NCI-H1105 treated with DMSO at 0.1 percent for 48 hours (cell line): ENCODE measurements around the gene FAM228A.
"Not testable (repeated sequence)": the region's sequence is repeated elsewhere in the genome, so short reads cannot be mapped to it uniquely, and the experiment has no call there.

Experiments used
- DNase-seq: peaks from one replicate; lab custom pipeline; 2025; lab: John Stamatoyannopoulos, UW

The FAM228A gene

GRCh38 chr2:24191156-24191555 lies 16.3 kb downstream of the FAM228A start:
- DNase-seq, result no peak

DNA sequence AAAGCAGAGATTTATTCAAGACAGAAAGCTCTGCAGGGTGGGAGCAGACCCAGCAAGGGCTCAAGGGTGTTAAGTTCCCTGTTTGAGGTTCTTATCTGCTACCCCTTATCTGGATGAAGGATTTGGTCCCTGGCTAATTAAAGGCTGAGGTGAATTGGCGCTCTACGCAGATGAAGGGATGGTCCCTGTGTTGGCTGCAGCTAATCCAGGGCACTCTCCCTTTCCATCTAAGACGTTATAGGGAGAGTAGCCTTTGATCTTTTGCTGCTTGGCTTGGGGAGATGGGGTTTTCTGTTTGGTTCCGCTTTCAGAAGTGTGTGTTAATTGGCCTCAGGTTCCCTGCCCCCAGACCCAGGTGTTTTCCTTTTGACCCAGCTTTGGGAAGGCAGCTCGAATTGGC lies 17.0 kb downstream of the FAM228A start:
- no peak for DNase-seq

DNA sequence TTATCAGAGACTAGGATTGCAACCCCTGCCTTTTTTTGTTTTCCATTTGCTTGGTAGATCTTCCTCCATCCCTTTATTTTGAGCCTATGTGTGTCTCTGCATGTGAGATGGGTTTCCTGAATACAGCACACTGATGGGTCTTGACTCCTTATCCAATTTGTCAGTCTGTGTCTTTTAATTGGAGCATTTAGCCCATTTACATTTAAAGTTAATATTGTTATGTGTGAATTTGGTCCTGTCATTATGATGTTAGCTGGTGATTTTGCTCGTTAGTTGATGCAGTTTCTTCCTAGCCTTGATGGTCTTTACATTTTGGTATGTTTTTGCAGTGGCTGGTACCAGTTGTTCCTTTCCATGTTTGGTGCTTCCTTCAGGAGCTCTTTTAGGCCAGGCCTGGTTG lies 22.4 kb downstream of the FAM228A start:
- not testable (repeated sequence) for DNase-seq

GRCh38 chr2:24199968-24200590 lies 25.2 kb downstream of the FAM228A start:
- no peak for DNase-seq

DNA sequence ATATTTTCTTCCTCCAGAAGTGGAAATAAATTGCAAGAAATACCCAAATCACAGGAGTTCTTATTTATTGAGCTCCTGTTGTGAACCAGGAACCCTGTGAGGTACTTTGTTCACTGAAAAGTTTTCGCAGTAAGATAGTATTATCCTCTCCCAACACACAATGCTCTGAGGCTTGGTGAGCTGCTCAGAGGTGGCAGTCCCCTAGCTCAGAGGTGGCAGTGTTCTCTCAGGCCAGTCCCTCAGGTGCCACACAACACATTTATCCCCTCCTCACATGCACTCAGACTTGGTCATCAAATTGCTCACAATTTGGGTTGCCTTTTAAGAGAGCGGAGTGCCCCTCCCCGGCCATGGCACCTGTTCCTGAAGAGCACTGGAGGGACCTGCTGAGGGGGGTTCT lies 25.9 kb downstream of the FAM228A start:
- DNase-seq, result no peak

DNA sequence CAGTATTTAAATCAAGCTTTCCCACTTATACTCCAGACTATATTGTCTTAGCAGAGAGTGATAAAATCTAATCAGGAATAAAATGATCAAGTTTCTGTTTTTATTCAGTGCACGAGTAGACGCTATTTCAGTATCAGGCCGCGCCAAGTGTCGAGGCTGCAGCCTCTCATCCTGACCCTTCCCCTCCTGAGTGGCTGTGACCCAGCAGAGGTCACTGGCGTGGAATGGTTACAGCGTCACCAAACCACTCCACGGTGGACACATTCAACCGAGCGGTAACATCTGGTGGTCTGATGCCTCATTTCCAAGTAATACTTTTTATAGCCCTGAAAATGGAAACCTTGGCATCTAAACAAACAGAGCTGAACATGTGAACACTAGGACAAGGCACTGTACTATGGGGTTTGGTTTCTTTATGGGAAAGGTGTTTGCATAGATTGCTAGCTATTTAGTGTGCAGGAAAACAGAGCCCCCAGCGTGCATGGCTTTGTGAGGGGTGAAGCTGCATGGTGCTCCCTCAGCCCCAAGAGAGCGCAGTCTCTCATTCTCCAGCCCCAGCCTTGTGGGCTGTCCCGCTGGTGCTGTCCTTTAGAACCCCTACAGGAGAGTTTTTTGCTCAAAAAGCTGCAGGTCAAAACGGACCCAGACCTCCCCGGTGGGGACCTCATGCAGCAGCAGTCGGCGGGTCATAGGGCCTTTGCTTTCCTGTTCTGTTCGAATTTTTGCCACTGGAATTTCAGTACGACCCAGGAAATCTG lies 28.4 kb downstream of the FAM228A start:
- no peak for DNase-seq

DNA sequence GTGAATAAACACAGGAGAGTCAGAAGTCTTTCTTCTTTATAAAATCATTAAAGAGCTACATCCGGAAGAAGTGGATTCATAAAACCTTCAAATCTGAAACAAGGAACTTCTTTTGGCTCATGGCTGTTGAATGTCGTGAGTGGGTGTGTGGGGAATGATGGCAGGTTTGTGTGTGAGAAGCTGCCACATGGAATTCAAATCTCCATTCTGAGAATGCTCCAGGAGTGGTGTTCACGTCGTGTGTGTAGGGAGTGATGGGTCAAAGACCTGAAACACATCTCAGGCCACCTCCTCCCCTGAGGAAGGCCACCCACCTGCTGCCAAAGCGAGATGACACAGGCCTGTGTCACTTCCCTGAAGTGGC lies 28.9 kb downstream of the FAM228A start:
- DNase-seq, result no peak

DNA sequence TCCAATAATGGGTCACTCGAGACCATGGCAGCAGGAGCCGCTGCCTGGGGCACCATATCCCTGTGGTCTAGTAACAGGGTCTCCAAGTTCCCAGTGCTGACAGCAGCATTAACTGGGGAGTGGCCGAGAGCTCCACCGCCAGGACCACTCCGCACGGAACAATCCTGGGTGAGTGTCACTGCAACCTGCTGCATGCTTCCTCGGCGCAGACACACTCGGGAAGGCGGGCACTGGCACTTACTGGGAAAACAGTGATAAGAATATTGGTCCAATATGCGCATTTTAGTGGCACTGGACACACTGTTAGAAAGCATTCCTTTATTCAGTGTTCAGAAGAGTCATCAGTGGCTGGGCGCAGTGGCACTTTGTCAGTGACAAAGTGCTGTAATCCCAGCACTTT lies 29.7 kb downstream of the FAM228A start:
- DNase-seq, result no peak

- no peak for DNase-seq
Measured at GRCh38 chr2:24205131-24205530, 30.3 kb downstream of the FAM228A start.

DNA sequence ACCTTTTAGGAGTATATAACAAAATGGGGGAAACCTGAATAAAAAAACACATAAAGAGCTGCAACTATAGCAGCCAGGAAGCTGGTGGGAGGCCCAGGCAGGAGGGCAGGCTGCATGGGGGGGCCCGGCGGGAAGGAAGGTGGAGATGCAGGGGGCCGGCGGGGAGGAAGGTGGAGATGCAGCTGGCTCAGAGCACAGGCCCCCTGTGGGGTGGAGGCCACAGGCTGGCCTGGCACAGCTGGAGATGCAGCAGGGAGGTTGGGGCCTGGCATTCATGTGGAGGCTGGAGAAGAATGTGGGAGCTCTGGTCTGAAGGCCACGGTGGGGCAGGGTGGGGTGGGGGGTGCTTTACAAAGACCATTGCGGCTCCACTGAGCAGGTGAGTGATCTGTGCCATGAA lies 31.4 kb downstream of the FAM228A start:
- DNase-seq, result no peak

DNA sequence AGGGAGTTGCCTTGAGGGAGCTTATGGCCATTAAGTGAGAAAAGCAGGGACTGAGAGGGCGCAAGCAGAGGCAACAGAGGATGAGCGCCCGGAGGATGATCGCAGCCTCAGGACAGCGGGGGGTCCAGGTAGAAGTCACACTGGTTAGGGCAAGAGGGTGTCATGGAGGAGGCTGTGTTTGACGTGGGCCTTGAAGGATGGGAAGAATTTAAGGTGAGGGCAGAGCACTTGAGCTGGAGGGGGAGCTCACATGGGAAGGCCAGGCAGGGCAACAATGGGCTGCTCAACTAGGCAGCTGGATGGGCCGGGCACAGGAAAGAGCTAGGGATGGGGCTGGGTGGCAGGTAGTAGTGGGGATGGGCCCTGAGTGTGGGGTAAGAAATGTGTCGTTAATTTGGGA lies 31.9 kb downstream of the FAM228A start:
- DNase-seq, result no peak

DNA sequence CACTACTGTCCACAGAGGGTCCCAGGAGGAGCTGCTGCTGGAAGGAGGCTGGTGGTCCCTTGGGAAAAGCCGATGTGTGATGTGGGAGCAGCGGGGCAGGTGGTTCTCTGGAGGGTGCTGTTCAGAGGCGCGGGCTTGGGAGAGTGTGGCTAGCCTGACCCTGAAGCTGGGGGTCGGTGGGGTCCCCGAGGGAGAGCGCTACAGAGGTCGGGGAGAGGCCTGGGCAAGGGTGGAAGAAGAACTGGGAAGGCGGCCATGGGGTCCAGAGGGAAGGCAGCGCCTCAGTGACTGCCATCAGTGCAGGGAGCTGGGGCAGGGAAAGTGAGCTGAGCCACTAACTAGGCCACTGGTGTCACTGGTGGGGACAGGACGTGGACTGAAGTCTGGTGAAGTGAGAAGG lies 32.5 kb downstream of the FAM228A start:
- no peak for DNase-seq

GRCh38 chr2:24208490-24208889 lies 33.6 kb downstream of the FAM228A start:
- no peak for DNase-seq

DNA sequence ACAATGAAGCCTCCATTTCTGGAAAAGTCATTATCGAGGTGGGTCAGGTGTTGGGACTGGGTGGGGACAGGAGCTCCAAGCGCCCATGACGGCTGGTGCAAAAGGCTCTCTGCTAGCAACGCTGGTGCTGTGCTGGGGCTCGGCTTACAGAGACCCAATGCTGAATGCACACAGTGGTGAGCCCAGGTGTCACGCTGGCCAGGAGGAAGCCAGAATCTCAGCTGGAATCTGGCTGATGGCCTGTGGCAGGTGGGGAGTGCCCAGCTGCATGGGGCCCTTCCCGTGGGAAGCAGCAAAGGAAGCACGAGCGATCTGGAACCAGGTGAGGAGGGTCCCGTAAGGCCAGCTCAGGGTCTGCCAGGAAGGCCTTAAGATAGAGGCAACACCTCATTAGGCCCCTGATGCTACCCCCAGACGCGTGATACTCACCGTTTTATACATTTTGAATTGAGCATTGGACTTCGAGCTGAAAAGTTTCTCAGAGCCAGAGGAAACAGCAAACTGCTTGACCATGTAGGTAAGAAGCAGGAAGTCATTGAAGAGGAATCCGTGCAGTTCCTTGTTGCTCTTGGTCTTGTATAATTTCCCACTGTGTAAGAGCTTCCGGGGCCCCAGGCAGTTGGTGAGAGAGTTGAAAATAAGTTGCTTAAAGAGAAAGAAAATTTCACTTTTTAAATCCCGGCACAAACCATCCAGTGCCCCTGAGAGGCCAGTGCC lies 34.7 kb downstream of the FAM228A start:
- no peak for DNase-seq

DNA sequence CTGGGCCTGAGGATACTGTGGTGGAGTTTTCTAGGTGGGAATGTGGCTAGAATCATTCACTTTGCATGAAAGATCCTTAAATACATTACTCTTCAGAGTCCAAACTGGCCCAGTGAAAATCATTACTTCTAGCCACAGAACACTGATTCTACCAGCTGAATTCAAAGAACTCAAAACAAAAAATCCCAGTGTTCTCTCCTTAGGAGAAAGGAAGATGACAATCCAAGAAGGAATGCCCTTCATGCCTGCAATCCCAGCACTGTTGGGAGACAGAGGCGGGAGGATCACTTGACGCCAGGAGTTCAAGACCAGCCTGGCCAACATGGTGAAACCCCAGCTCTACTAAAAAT lies 35.2 kb downstream of the FAM228A start:
- DNase-seq, result no peak

GRCh38 chr2:24210723-24211122 lies 35.9 kb downstream of the FAM228A start:
- no peak for DNase-seq

DNA sequence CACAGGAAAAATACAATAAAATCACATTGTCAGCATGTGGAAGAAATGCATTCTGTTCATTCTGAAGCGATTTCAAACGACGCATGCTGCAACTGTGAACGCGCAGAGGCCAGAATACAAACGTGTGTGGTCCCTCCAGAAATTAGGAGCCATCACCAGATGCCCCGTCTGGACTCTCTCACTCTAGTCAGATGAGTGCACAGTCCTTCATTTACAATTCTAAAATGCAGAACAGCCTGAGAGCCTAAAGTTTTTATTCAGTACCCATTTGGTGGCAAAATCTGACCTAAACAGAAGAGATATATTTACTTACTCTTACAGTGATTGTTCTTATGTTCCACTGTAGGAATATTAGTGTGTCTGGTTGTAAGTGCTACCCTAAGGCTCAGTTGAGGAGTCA lies 36.6 kb downstream of the FAM228A start:
- DNase-seq, result no peak

DNA sequence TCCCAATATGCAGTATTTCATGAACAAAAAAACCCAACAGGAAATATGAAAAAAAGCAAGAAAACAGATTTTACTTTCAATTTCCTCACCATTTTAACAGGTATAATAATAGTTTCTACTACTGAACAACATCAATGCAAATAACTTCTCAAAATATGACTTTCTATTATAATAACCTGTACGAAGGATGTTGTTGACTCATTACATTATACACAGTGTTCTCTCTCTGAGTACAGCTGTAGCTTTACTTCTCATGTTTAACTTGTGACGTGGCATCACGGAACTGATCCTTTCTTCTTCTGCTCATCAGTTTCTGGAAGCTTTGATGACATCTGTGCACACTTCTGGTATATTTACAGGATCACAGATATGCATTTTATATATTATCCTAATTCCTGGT lies 40.0 kb downstream of the FAM228A start:
- DNase-seq, result no peak

GRCh38 chr2:24220554-24221291 lies 45.9 kb downstream of the FAM228A start:
- no peak for DNase-seq

GRCh38 chr2:24221343-24222050 lies 46.6 kb downstream of the FAM228A start:
- DNase-seq, result no peak

DNA sequence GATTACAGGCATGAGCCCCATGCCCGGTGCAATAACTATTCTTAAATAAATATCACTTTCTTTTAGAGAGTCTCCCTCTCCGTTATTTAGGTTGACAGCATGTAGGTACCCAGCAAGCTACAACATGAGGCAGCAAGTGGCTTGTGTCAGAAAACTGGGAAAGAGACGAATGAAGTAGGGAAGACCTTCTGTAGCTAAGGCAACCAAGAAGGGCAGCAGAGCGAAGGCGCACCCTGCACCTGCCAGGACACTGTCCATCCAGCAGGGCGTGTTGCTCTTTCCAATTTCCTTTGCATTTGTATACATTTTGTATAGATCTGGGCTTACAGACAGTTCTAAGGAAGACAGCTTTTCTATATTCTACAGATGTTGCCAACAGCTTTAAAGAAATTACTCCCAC lies 48.1 kb downstream of the FAM228A start:
- no peak for DNase-seq
